Esophagus squamous epithelium (tissue), 5 donors: ENCODE results near the gene OTOF. TPM values are rescaled to one million over a fixed set of nuclear protein-coding genes. Genes with fewer than 3 reads are reported as not detected.

Experiments
- DNase-seq: peaks from one replicate; lab custom pipeline; 2025; lab: John Stamatoyannopoulos, UW
- H3K27ac ChIP-seq, 4 donors: fragments of 200-600 bp; sonication (generic); one replicate each; pipeline ENCODE4 v1.5.1; 2016 to 2019; ENCODE audit warnings: mild to moderate bottlenecking in 1 of 4
- H3K27me3 ChIP-seq, 4 donors: fragments of 200-600 bp; sonication (generic); 1 replicate in 3 of 4; 2 replicates in 1 of 4; pipeline versions ENCODE4 v1.5.1 to v1.6.0; 2017 to 2021; ENCODE audit warnings: antibody characterized with exemption in 1 of 4
- H3K36me3 ChIP-seq, 3 donors: fragments of 200-600 bp; sonication (generic); one replicate each; pipeline ENCODE4 v1.5.1; 2016 to 2019
- H3K4me1 ChIP-seq, 3 donors: fragments of 200-600 bp; sonication (generic); one replicate each; pipeline ENCODE4 v1.5.1; 2017 to 2019
- H3K4me3 ChIP-seq, 4 donors: fragments of 200-600 bp; sonication (generic); 1 replicate in 3 of 4; 2 replicates in 1 of 4; pipeline ENCODE4 v1.5.1; 2016 to 2019; ENCODE audit warnings: mild to moderate bottlenecking in 2 of 4, moderate library complexity in 1 of 4
- H3K9me3 ChIP-seq, 3 donors: fragments of 200-600 bp; sonication (generic); one replicate each; pipeline ENCODE4 v1.5.1; 2016 to 2019
- CTCF ChIP-seq, 6 experiments: fragments of 450-650 bp in 4 of 6; fragments of 200-600 bp in 2 of 6; sonication (generic) in 2 of 6; IDR thresholded peaks; one replicate each; pipeline ENCODE4 v1.5.1; 2016 to 2019; ENCODE audit warnings: antibody characterized with exemption in 6 of 6, mild to moderate bottlenecking in 4 of 6, moderate library complexity in 4 of 6
- POLR2A ChIP-seq, 4 donors: fragments of 450-650 bp; IDR thresholded peaks; one replicate each; pipeline ENCODE4 v1.6.1; 2017; ENCODE audit warnings: antibody characterized with exemption in 4 of 4, mild to moderate bottlenecking in 4 of 4, moderate library complexity in 3 of 4
- WGBS, 2 donors: methylation state at CpG; one replicate each; pipeline ENCODE4 v1.1.5; 2018; 5-methylcytosine and 5-hydroxymethylcytosine counted together
- intact Hi-C: fragments of 100-400 bp; cut with DNase I; formaldehyde crosslinking; loops from one replicate; pipeline ENCODE4 v1.15.0; 2022
- total RNA-seq, 4 donors: library from RNA; depleted of rRNA; stranded (reverse); fragments of >200 nt; gene quantifications; one replicate each; pipeline ENCODE4 v1.1.0, GENCODE V29; 2016
- donor health status: DM: yes; HTN: yes; CAD: no.

Gene OTOF
- total RNA-seq, 4 donors from 2014 or later: under 0.01 to 0.56 TPM; not detected in 2

GRCh38 chr2:26504002-26504401, 26.1 kb upstream of the OTOF start:
- Histone ChIP-seq H3K4me3 (peak overlapping the region; percentile 12 to 69 (median 44)), H3K4me1 (peaks cover 3 to 13% (median 11%) of the 10 kb centered on the region in 3 donors), H3K36me3 (no peaks in the 10 kb centered on the region), H3K9me3 (no peaks in the 10 kb centered on the region), H3K27me3 (peaks cover 0 to 23% (median 0%) of the 10 kb centered on the region in 4 donors), H3K27ac (no peak overlapping the region)
- no peak for DNase-seq
- no peak for TF ChIP-seq CTCF (IDR thresholded peaks at IDR 0.05)
- TF ChIP-seq POLR2A (IDR thresholded peaks at IDR 0.05): no peak
- WGBS, 2 donors: 39 to 64% methylated on average over 9 to 11 of the region's 13 CpGs
- intact Hi-C loops: no loop called here

GRCh38 chr2:26503231-26503880, 25.4 kb upstream of the OTOF start:
- Histone ChIP-seq H3K27ac (peak overlapping the region in 1 of 4 donors; percentile 28), H3K4me3 (peak overlapping the region; percentile 12 to 69 (median 44)), H3K9me3 (no peaks in the 10 kb centered on the region), H3K27me3 (peaks cover 0 to 28% (median 0%) of the 10 kb centered on the region in 4 donors), H3K4me1 (peaks cover 3 to 13% (median 11%) of the 10 kb centered on the region in 3 donors), H3K36me3 (no peaks in the 10 kb centered on the region)
- TF ChIP-seq POLR2A (IDR thresholded peaks at IDR 0.05) (no peak), CTCF (IDR thresholded peaks at IDR 0.05) (peak; percentile 75 to 90 (median 80))
- intact Hi-C loops: no loop called here
- no peak for DNase-seq
- 0% methylated on average over 18 of the region's 41 CpGs; no CpG with 5 or more reads in 1 of the 2 donors for WGBS, 2 donors

- DNase-seq: no peak
- Histone ChIP-seq H3K4me3 (no peak overlapping the region), H3K4me1 (peaks cover 3 to 19% (median 11%) of the 10 kb centered on the region in 3 donors), H3K9me3 (no peaks in the 10 kb centered on the region), H3K27ac (no peak overlapping the region), H3K36me3 (no peaks in the 10 kb centered on the region), H3K27me3 (peaks cover 0 to 37% (median 0%) of the 10 kb centered on the region in 4 donors)
- intact Hi-C loops: no loop called here
- 33 to 47% methylated on average over 1 to 2 of the region's 4 CpGs for WGBS, 2 donors
- TF ChIP-seq POLR2A (IDR thresholded peaks at IDR 0.05) (no peak), CTCF (IDR thresholded peaks at IDR 0.05) (no peak)
These were observed 22.5 kb upstream of the OTOF start for GRCh38 chr2:26500406-26500805.

- Histone ChIP-seq H3K9me3 (no peaks in the 10 kb centered on the region), H3K27me3 (peaks cover 0 to 15% (median 0%) of the 10 kb centered on the region in 4 donors), H3K4me1 (peaks cover 0 to 8% (median 0%) of the 10 kb centered on the region in 3 donors), H3K27ac (no peak overlapping the region), H3K4me3 (no peak overlapping the region), H3K36me3 (no peaks in the 10 kb centered on the region)
- intact Hi-C loops: no loop called here
- WGBS, 2 donors: 46 to 47% methylated on average over 8 of the region's 8 CpGs
- DNase-seq: no peak
- TF ChIP-seq POLR2A (IDR thresholded peaks at IDR 0.05) (no peak), CTCF (IDR thresholded peaks at IDR 0.05) (no peak)
These were observed 17.9 kb upstream of the OTOF start for GRCh38 chr2:26495705-26496297.

- DNase-seq: no peak
- no peak overlapping the region for H3K27ac ChIP-seq
- no peak for TF ChIP-seq CTCF (IDR thresholded peaks at IDR 0.05)
- no peak for TF ChIP-seq POLR2A (IDR thresholded peaks at IDR 0.05)
- intact Hi-C loops: no loop called here
- H3K9me3 ChIP-seq: no peaks in the 10 kb centered on the region
- H3K4me1 ChIP-seq: peaks cover 0 to 8% (median 0%) of the 10 kb centered on the region in 3 donors
- WGBS, 2 donors: 80 to 86% methylated on average over 1 to 5 of the region's 8 CpGs
- no peaks in the 10 kb centered on the region for H3K36me3 ChIP-seq
- H3K4me3 ChIP-seq: no peak overlapping the region
- H3K27me3 ChIP-seq: peaks cover 0 to 15% (median 0%) of the 10 kb centered on the region in 4 donors
These were observed 17.0 kb upstream of the OTOF start for GRCh38 chr2:26494891-26495290.
